Activated T-cell treated with anti-CD3 and anti-CD28 coated beads, Interleukin-2, amount 50 U/mL, for 4 hours (primary cell): ENCODE data around the gene MLXIP. TPM values are rescaled to one million over a fixed set of nuclear protein-coding genes. Genes with fewer than 3 reads are reported as not detected.
"Not testable (repeated sequence)": the region's sequence is repeated elsewhere in the genome, so short reads cannot be mapped to it uniquely, and the experiment has no call there.

Experiments
- ATAC-seq, 2 donors: fragments of 200-7000 bp; cut with Tn5 transposase; one replicate each; pipeline ENCODE4 v1.10.0; 2021
- DNase-seq: peaks from one replicate; pipeline ENCODE4 v3.0.0-alpha.2; 2020
- H3K27me3 Mint-ChIP-seq: one replicate; pipeline ENCODE4 v1.8.0; 2021; ENCODE audit warnings: low read depth, mixed read lengths
- H3K36me3 Mint-ChIP-seq: one replicate; pipeline ENCODE4 v1.8.0; 2022; ENCODE audit warnings: mixed read lengths; ENCODE audit not compliant: insufficient read depth
- H3K4me1 Mint-ChIP-seq: one replicate; pipeline ENCODE4 v1.8.0; 2021; ENCODE audit warnings: low read depth, mixed read lengths
- H3K4me3 Mint-ChIP-seq: one replicate; pipeline ENCODE4 v1.8.0; 2021; ENCODE audit warnings: mild to moderate bottlenecking, moderate library complexity, mixed read lengths
- H3K9me3 Mint-ChIP-seq: one replicate; pipeline ENCODE4 v1.8.0; 2021; ENCODE audit warnings: mixed read lengths
- total RNA-seq, 3 donors: library from RNA; stranded (reverse); gene quantifications; one replicate each; pipeline ENCODE4 v1.2.1, GENCODE V29; 2021

The MLXIP gene
- total RNA-seq, 3 donors from 2014 or later, result 35.9 to 42.3 (median 37.9) TPM

GRCh38 chr12:122106843-122107242 lies 28.3 kb downstream of the MLXIP start:
- ATAC-seq (no peak), DNase-seq (no peak)
- H3K36me3 Mint-ChIP-seq, result peaks cover 11% of the 10 kb centered on the region
- peaks cover 2% of the 10 kb centered on the region for H3K9me3 Mint-ChIP-seq
- H3K4me1 Mint-ChIP-seq, result peaks cover 75% of the 10 kb centered on the region
- H3K27me3 Mint-ChIP-seq, result no peaks in the 10 kb centered on the region
- H3K4me3 Mint-ChIP-seq, result no peak overlapping the region

DNA sequence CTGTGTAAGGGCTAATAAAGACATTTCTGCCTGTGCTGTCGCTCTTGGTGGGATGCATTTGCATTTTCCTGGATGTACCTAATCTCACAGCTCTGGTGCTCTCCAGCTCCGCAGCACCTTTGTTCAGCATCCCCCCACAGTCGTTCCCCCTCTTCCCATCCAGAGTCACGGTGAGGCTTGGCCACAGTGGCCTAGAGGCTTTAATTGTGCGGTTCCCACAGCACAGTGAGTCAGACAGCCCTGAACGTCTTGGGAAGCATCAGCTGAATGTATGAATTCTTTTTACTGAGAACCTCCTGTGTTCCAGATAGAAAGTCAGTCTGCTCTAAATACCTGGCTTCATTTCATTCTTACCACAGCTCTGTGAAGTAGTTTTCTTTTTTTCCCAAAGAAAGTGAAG lies 28.7 kb downstream of the MLXIP start:
- Mint-ChIP-seq H3K4me3 (no peak overlapping the region), H3K9me3 (peaks cover 2% of the 10 kb centered on the region), H3K4me1 (peaks cover 78% of the 10 kb centered on the region), H3K36me3 (peaks cover 11% of the 10 kb centered on the region), H3K27me3 (no peaks in the 10 kb centered on the region)
- DNase-seq (no peak), ATAC-seq (no peak)

DNA sequence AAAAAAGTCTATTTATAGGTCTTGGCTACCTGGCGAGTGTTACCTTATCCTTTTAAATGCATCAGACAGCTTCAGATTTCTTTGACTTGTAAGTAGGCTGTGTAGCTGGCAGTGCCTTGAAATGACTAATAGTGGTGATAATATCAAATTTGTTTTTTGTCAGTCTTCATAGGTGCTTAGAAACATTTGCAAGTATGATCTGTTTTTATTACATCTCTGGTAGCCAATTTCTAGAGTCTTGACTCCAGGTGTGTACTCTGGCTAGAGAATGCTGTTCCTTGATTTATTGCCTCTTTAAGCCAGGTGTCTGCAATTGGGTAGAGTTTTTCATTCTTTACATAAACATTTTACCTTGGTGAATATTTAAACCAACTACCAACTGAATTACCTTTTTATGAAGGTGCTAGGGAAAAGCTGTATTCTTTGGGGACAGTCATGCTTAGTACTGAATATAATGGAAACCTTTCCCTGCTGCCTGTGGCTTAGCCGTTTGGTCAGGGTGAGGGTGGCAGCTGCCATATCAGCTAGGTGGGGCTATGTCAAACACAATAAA lies 32.6 kb downstream of the MLXIP start:
- Mint-ChIP-seq H3K36me3 (peaks cover 5% of the 10 kb centered on the region), H3K9me3 (no peaks in the 10 kb centered on the region), H3K27me3 (no peaks in the 10 kb centered on the region), H3K4me1 (peaks cover 50% of the 10 kb centered on the region), H3K4me3 (no peak overlapping the region)
- ATAC-seq, result peak; percentile 9 to 15
- DNase-seq, result no peak

GRCh38 chr12:122116707-122117535 lies 38.4 kb downstream of the MLXIP start:
- H3K27me3 Mint-ChIP-seq, result no peaks in the 10 kb centered on the region
- ATAC-seq (no peak), DNase-seq (no peak)
- no peaks in the 10 kb centered on the region for H3K9me3 Mint-ChIP-seq
- H3K36me3 Mint-ChIP-seq, result peaks cover 4% of the 10 kb centered on the region
- H3K4me3 Mint-ChIP-seq, result no peak overlapping the region
- peaks cover 21% of the 10 kb centered on the region for H3K4me1 Mint-ChIP-seq

DNA sequence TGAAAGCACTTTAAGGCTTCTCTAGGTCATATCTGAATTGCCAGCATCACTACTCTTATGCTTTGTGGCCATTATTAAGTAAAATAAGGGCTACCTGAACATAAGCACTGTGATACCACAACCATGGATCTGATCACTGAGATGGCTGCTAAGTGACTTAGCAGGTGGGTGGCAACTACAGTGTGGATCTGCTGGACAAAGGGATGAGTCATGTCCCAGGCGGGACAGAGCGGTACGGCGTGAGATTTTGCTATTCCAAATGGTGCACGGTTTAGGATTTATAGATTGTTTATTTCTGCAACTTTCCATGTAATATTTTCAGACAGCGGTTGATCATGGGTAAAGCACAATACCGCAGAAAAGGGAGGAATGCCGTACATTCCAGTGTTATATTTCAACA lies 39.4 kb downstream of the MLXIP start:
- H3K4me1 Mint-ChIP-seq, result peaks cover 25% of the 10 kb centered on the region
- ATAC-seq, result no peak
- DNase-seq, result no peak

DNA sequence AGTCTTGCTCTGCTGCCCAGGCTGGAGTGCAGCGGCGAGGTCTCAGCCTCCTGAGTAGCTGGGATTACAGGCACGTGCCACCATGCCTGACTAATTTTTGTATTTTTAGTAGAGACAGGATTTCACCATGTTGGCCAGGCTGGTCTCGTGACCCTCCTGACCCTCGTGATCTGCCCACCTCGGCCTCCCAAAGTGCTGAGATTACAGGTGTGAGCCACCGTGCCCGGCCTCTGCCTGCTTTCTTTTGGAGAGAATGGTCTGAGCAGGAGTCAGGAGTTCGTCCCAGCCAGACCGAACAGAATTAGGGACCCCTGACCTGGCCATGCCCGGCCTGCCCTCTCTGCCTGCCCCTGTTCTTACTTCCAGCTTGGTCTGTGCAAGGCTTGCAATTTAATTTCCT lies 42.8 kb downstream of the MLXIP start:
- not testable (repeated sequence) for H3K9me3 Mint-ChIP-seq, H3K4me3 Mint-ChIP-seq, H3K27me3 Mint-ChIP-seq, DNase-seq, H3K36me3 Mint-ChIP-seq, ATAC-seq
- H3K4me1 Mint-ChIP-seq, result peaks cover 32% of the 10 kb centered on the region

More for the DNA sequence above, 39.4 kb downstream of the MLXIP start:
- no peaks in the 10 kb centered on the region for H3K9me3 Mint-ChIP-seq
- H3K36me3 Mint-ChIP-seq, result peaks cover 4% of the 10 kb centered on the region
- no peaks in the 10 kb centered on the region for H3K27me3 Mint-ChIP-seq
- H3K4me3 Mint-ChIP-seq, result no peak overlapping the region

GRCh38 chr12:122121745-122122144 lies 43.2 kb downstream of the MLXIP start:
- Mint-ChIP-seq H3K9me3 (no peaks in the 10 kb centered on the region), H3K4me3 (no peak overlapping the region), H3K36me3 (peaks cover 4% of the 10 kb centered on the region), H3K4me1 (peaks cover 32% of the 10 kb centered on the region), H3K27me3 (no peaks in the 10 kb centered on the region)
- ATAC-seq (no peak), DNase-seq (no peak)

DNA sequence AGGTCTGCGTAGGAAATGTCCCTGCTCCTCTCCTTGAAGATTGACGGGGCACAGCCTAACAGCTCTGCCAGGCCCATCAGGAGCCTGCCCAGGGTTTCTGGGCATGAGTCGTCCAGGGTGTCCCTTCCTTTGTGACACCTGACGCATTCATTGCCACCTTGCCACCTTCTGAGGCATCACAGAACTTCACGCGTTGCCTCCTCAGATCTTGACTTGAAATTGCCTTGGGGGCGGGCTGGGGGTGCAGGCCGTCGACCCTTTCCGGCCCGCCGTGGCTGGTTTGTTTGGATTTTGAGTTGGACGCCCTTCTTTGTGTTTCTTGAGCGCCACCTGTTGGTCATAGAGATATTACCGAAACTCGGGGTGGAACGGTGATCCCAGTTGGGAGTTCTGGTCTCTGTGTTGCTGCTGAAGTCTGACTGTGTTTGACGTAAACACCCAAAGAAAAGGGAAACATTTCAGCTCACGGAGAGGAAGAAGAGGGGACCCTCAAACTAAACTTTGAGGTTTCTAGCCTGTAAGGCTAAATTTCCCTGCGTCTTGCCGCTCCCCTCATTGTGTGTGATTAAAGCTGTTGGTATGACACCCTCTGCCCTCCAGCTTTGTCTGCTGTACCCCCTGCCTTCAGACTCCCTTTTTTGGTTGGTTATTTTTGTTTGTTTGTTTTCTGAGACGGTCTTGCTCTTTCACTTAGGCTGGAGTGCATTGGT lies 44.6 kb downstream of the MLXIP start:
- peaks cover 32% of the 10 kb centered on the region for H3K4me1 Mint-ChIP-seq
- no peaks in the 10 kb centered on the region for H3K27me3 Mint-ChIP-seq
- peak; percentile 69 to 72 for ATAC-seq
- H3K4me3 Mint-ChIP-seq, result no peak overlapping the region
- DNase-seq, result peak; percentile 69
- peaks cover 2% of the 10 kb centered on the region for H3K36me3 Mint-ChIP-seq
- no peaks in the 10 kb centered on the region for H3K9me3 Mint-ChIP-seq

- no peak for DNase-seq
- Mint-ChIP-seq H3K4me3 (no peak overlapping the region), H3K9me3 (no peaks in the 10 kb centered on the region), H3K36me3 (peaks cover 4% of the 10 kb centered on the region), H3K4me1 (peaks cover 32% of the 10 kb centered on the region), H3K27me3 (no peaks in the 10 kb centered on the region)
- no peak for ATAC-seq
Observed at GRCh38 chr12:122123761-122124145, 45.2 kb downstream of the MLXIP start.

- Mint-ChIP-seq H3K36me3 (peaks cover 4% of the 10 kb centered on the region), H3K4me1 (peaks cover 32% of the 10 kb centered on the region), H3K9me3 (no peaks in the 10 kb centered on the region), H3K27me3 (no peaks in the 10 kb centered on the region), H3K4me3 (no peak overlapping the region)
- ATAC-seq (no peak), DNase-seq (no peak)
Observed at GRCh38 chr12:122124370-122124769, 45.8 kb downstream of the MLXIP start.

GRCh38 chr12:122125452-122126341 lies 47.1 kb downstream of the MLXIP start:
- no peak overlapping the region for H3K4me3 Mint-ChIP-seq
- H3K27me3 Mint-ChIP-seq, result no peaks in the 10 kb centered on the region
- H3K4me1 Mint-ChIP-seq, result peaks cover 25% of the 10 kb centered on the region
- no peak for ATAC-seq
- H3K36me3 Mint-ChIP-seq, result peaks cover 4% of the 10 kb centered on the region
- H3K9me3 Mint-ChIP-seq, result no peaks in the 10 kb centered on the region
- no peak for DNase-seq

DNA sequence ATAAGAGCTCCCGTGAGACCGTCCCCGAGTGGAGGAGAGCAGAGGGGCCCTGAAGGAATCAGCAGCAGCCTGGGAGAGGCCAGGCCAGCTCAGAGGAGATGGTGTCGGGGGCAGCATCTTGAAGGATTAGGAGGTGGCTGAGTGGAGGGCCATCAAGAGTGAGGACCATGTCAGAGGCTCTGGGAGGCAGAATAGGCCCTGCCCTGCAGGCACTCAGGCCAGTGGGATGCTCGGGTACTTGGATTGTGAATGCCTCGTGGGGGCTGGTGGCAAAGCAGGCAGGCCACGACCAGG lies 47.7 kb downstream of the MLXIP start:
- Mint-ChIP-seq H3K27me3 (no peaks in the 10 kb centered on the region), H3K4me1 (peaks cover 24% of the 10 kb centered on the region), H3K36me3 (peaks cover 8% of the 10 kb centered on the region), H3K9me3 (no peaks in the 10 kb centered on the region), H3K4me3 (no peak overlapping the region)
- no peak for DNase-seq
- ATAC-seq, result no peak

DNA sequence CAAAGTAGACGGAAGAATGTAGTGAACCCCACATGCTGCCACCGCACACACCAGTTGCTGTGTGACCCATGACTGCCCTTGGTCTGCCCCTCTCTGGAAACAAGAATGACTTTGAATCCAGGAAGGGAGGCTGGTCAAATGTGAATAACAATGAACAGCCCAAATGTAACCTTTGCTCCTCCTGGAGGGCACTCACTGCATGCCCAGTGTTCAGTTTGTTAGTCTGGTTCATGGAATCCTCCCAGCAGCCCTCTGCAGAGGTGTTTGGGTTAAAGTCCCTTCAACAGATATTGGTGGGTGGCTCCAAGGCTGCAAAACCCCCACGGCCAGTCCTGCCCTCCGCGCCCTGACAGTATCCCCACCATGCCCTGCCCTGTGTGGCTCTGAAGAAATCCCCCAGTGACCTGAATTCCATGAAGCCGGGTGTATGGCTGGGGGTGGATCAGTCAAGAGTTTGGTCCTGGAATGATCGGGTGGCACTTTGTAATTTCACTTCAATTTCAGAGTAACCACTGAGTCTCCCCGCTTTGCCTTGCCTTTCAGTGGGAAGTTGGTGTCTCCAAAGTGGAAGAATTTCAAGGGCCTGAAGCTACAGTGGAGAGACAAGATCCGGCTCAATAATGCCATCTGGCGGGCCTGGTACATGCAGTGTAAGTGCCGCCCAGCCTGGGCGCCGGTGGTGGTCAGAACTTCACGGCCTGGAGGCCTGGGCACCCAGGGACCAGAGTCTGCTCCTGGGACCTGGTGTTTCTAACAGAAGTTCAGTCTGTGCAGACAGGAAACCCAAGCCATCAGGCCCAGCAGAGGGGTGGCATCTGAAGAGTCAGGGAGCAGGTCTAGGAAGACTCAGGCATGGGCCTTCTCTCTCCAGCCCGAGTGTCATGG lies 48.4 kb downstream of the MLXIP start:
- Mint-ChIP-seq H3K27me3 (no peaks in the 10 kb centered on the region), H3K36me3 (peaks cover 8% of the 10 kb centered on the region), H3K9me3 (no peaks in the 10 kb centered on the region), H3K4me1 (peaks cover 17% of the 10 kb centered on the region), H3K4me3 (no peak overlapping the region)
- no peak for DNase-seq
- no peak for ATAC-seq
